IPS-15b (cell line): ENCODE measurements around the gene KRT40.

Experiments used
- H3K27me3 ChIP-seq: one replicate; pipeline ENCODE4 v1.6.1; 2013; ENCODE audit warnings: low read length; ENCODE audit not compliant: control insufficient read depth, insufficient read depth
- H3K36me3 ChIP-seq: one replicate; pipeline ENCODE4 v1.6.1; 2013; ENCODE audit warnings: low read length; ENCODE audit not compliant: control insufficient read depth, insufficient read depth
- H3K4me1 ChIP-seq: one replicate; pipeline ENCODE4 v1.6.1; 2013; ENCODE audit warnings: mild to moderate bottlenecking, low read length; ENCODE audit not compliant: control insufficient read depth, insufficient read depth
- H3K4me3 ChIP-seq: one replicate; pipeline ENCODE4 v1.5.1; 2013; ENCODE audit warnings: low read depth, low read length
- H3K9ac ChIP-seq: one replicate; pipeline ENCODE4 v1.6.1; 2013; ENCODE audit warnings: low read depth, mild to moderate bottlenecking, low read length
- H3K9me3 ChIP-seq: one replicate; pipeline ENCODE4 v1.6.1; 2013; ENCODE audit warnings: mild to moderate bottlenecking, low read length; ENCODE audit not compliant: control insufficient read depth, insufficient read depth

Gene KRT40

GRCh38 chr17:40932608-40933007 lies 51.5 kb downstream of the KRT40 start:
- Histone ChIP-seq H3K4me3 (no peak overlapping the region), H3K9ac (no peak overlapping the region), H3K9me3 (no peaks in the 10 kb centered on the region), H3K4me1 (peaks cover 7% of the 10 kb centered on the region), H3K36me3 (no peaks in the 10 kb centered on the region), H3K27me3 (no peaks in the 10 kb centered on the region)

- no peaks in the 10 kb centered on the region for H3K9me3 ChIP-seq
- no peak overlapping the region for H3K4me3 ChIP-seq
- H3K27me3 ChIP-seq: no peaks in the 10 kb centered on the region
- no peak overlapping the region for H3K9ac ChIP-seq
- no peaks in the 10 kb centered on the region for H3K36me3 ChIP-seq
- no peaks in the 10 kb centered on the region for H3K4me1 ChIP-seq
Measured at GRCh38 chr17:40931311-40931710, 52.8 kb downstream of the KRT40 start.
